Stimulated activated CD4-positive, alpha-beta T cell treated with anti-CD3 and anti-CD28 coated beads, TNF-alpha, amount 100 ng/mL, for 48 hours (primary cell): ENCODE results near the gene ANKRD33.
"Not testable (repeated sequence)": the region's sequence is repeated elsewhere in the genome, so short reads cannot be mapped to it uniquely, and the experiment has no call there.

ENCODE experiments used
- DNase-seq, 3 donors: peaks; one replicate each; pipeline ENCODE4 v3.0.0-alpha.2; 2020; ENCODE audit warnings: low read depth in 3 of 3

Gene ANKRD33

GRCh38 chr12:51879102-51879501 is 8.8 kb upstream of the ANKRD33 start:
- DNase-seq, result no peak

GRCh38 chr12:51883295-51883694 is 4.6 kb upstream of the ANKRD33 start:
- DNase-seq, result no peak

GRCh38 chr12:51883998-51884675 is 3.8 kb upstream of the ANKRD33 start:
- DNase-seq, result no peak

DNA sequence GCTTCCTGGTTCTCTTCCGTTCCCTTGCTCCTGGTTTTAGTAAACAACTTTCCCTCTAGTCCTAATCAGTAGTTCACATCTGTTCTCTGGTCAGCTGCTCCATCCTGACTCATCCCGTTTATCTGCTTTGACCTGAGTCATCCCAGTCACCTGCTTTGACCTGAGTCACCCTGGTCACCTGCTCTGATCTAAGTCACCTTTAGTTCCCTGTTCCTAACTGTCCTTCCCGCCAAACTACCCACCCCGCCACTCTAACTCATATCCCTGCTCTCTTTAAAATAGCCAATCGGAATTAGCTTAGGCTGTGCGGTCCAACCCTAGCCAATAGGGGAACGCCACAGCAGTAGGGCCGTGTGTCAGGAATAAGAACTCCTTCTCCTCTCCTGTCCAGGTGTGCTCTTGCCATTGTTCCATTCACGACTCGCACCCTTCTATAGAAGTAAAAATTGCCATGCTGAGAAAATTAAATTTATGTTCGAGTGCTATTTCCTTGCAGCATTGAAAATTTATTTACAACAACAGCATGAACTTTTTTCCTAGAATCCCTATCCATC is 3.1 kb upstream of the ANKRD33 start:
- no peak for DNase-seq

DNA sequence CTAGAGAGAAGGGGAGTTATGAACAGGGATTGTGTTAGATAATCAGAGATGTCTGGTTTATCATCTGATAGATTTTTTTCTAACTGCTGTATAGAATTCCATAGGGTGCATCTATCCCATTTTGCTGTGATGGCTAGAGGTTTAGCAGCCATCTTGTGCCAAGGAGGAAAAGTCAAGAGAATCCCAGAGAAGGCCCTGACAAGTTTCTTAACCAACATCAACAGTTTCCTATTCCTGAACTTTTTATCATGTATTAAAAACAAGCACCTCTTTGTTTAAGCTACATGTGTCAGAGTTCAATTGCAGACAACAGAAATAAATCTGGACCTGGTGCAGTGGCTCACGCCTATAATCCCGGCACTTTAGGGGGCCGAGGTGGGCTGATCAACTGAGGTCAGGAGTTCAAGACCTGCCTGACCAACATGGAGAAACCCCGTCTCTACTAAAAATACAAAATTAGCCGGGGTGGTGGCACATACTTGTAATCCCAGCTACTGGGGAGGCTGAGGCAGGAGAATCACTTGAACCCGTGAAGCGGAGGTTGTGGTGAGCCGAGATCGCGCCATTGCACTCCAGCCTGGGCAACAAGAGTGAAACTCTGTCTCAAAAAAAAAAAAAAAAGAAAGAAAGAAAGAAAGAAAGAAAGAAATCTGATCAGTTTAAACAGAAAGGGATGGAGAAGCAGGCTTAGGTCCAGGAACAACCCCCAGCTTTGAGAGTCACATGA is 2.4 kb upstream of the ANKRD33 start:
- not testable (repeated sequence) for DNase-seq

DNA sequence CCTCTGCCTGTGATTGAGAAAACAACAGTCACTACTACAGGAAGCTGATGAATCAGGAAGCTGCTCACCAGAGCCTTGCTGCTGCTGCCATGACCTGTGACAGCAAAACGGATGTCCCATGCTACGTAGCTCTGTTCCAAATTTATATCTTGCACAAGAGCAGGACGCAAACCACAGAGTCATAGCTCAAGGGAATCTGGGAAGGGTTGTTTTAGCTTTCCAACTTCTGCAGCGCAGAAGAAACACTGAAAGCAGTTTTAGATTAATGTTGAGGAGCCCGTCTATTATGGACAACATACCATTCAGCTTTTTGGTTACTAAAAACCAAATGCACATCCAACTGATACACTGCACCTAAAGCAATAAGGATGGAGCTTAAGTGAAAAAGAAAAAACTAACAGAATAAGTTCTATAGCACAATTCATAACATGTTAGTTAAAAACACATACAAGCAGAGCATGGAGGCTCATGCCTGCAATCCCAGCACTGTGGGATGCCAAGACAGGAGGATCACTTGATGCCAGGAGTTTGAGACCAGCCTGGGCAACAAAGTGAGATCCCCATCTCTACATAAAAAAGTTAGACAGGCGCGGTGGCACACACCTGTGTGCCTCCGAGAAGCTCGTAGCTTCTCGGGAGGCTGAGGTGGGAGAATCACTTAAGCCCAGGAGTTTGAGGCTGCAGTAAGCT is 1.7 kb upstream of the ANKRD33 start:
- DNase-seq, result peak in 1 of 3 donors; percentile 35

- no peak for DNase-seq
These were observed 663 bp downstream of the ANKRD33 start for GRCh38 chr12:51888316-51889215.

DNA sequence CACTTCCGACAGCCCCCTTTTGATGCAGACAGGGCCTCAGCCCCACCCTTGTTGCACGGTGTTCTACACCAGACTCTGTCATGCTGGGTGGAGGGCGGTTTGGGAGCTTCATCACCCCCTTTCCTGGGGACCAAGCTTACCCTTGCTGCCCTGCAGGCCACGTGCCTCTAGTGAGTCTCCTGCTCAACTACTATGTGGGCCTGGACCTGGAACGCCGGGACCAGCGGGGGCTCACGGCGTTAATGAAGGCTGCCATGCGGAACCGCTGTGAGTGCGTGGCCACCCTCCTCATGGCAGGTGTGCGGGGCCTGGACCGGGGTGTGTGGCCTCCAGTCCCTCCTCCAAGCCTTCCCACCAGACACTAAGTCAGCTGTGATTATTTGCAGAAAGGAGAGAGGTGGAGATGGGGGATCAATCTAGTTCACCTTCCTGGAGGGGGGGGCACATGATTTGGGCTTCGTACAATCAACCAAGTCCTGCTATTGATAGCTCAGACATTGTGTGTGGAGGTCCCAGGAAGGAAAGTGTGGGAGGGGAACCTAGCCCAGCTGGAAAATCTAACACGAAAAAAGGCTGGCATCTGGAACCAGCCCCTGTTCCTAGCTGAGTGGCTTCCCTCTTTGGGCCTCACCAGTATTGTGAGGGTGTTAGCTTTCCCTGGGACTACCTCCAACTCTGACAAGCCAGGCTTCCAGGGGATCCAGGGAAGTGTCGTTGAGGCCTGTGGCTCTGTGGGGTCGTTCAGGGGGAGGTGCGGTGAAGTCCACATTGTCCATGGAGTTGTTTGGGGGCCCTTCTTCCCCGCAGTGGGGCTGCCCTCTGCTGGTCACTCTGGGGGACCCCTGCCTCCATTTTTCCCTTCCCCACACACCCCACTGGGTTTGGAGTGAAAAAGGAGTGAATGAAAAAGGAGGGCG is 1.6 kb downstream of the ANKRD33 start:
- no peak for DNase-seq

DNA sequence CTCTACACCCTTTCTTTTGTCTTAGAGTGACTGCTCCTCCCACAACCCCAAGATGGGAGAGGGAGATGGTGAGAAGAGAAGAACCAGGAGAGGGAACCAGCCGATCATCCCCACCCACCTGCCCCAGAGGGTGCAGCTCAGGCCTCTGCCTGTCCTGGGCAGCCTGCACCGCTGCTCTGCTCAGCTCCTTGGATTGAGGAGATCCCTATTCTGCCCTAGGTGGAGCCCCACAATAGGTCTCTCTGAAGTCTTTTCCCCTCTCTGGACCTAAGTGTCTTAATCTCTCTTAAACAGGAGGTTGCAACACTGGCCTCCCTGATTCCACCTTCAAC is 2.2 kb downstream of the ANKRD33 start:
- DNase-seq, result no peak

DNA sequence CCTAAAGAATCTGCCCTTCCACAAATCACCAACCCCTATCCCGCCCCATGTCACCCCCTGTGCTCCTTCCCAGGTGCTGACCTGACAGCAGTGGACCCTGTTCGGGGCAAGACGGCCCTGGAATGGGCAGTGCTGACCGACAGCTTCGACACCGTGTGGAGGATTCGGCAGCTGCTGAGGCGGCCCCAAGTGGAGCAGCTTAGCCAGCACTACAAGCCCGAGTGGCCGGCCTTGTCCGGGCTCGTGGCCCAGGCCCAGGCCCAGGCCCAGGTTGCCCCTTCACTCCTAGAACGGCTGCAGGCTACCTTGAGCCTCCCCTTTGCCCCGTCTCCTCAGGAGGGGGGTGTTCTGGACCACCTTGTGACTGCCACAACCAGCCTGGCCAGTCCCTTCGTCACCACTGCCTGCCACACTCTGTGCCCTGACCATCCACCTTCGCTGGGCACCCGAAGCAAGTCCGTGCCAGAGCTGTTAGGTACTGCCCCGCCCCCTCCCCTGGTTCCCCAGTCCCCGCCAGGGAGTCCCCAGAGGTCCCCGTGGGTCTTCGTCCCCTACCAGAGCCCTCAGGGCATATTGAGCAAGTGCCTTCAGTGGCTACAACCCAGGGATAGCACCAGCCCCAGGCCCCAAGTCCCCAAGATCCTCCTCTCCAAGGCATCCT is 2.7 kb downstream of the ANKRD33 start:
- DNase-seq, result no peak

- DNase-seq, result no peak
These were observed 3.9 kb downstream of the ANKRD33 start for GRCh38 chr12:51891843-51892242.

DNA sequence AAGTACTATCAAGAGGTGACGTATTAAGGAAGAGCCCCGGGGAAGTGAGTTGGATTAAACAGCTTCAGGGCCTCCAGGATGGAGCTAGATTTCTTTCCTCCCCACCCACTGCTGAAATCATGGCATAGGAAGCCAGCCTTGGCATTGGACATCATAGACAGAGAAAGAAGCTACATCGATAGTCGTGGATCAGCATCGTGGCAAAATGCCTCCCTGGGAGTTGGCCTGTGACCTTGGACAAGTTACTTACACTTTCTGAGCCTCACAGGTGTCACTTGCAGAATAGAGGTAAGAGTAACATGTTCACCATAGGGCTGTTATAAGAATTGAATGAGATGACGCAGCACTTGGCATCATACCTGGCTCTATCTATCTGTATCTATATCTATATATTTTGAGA is 5.9 kb downstream of the ANKRD33 start:
- DNase-seq, result no peak

DNA sequence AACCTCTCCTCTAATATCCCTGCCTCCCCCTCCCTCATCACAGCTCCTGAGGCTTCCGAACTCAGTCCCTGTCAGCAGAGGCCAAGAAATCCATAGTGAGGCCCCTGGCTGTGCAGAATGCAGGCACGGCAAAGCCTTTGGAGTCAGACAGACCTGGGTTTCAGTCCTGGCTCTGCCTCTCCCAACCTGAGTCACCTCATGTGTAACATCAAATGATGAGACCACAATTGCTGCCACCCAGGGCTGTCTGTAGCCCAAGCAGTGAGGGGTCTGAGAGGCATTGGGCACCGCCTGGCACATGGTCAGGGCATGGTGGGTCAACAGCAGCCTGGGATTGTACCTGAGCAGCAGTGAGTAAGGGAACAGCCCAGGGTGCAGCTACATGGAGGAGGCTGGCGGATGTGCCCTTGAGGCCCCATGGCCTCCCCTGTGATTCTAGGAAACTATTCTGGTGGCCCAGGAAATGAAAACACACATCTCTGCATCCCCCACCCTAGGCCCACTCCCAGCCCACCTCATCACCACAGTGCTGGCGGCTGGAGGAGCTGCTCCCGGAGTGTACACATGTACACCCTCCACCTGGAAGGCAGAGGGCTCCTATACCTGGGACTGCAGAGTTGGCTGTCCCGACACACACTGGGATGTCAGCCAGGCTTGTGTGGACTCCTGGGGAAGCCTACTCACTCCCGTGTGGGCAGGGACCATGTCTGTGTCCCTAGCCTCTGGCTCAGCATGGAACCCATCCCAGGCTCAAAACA is 7.7 kb downstream of the ANKRD33 start:
- no peak for DNase-seq

DNA sequence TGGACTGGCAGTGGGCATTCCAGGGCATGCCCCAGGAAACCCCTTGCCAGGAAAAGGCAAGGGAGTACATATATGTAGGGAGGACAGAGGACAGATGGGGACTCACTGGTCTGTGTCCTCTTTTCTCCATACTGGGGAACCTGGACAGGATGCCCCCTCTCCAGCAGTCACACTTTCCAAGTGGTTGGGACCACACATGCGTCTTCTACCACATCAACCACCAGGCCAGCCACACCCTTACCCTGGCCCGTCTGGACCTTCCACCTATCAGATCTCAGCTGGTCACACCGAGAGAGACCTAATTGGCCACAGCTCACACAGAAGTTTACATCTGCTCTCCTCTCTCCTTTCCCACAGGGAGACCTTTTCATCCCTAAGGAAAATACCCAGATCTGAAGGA is 8.3 kb downstream of the ANKRD33 start:
- no peak for DNase-seq

DNA sequence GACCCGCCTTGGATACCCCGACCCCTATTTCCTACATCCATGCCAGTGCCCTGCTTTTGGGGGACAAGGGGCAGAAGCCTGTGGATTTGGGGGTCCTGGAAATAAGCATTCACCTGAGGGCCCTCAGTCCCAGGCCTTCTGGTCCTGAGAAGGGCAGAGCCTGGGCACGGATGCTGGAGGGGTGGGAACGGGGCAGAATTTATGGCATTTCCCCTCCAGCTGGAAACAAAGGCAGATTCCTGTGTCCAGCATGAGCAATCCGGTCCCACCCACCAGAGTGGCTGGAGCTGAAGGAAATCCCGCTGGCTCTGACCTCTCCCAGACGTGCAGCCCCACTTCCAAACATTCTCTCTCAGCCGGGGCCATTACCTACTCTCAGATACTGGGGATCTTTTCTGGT is 9.3 kb downstream of the ANKRD33 start:
- DNase-seq, result no peak

- no peak for DNase-seq
These were observed 10.6 kb downstream of the ANKRD33 start for GRCh38 chr12:51898506-51898905.

- no peak for DNase-seq
These were observed 11.0 kb downstream of the ANKRD33 start for GRCh38 chr12:51898937-51899336.

DNA sequence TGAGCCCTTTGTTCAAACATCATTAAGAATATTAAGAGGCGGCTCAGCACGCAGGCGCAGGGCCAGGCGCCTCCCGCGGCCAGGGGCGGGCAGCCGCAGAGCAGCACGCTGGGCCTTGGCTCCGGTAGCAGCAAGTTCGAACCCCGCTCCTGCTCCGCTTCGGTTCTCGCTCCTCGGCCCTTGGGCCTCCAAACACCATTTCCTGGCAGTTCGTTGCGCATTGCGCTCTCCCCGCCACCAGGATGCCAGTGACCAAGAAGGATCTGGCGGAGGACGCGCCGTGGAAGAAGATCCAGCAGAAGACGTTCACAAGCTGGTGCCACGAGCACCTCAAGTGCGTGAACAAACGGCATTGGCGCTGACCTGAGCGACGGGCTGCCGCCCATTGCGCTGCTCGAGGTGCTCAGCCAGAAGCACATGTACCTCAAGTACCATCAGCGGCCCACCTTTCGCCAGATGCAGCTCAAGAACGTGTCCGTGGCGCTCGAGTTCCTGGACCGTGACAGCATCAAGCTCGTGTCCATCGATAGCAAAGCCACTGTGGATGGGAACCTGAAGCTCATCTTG is 12.5 kb downstream of the ANKRD33 start:
- no peak for DNase-seq
